KG1 (cell line): Measurements from ENCODE around the gene FIZ1.
A peak's percentile ranks its signal among the peaks of the same experiment; 100 is the strongest.

ENCODE experiments used
- DNase-seq: peaks from one replicate; lab custom pipeline; 2025; lab: John Stamatoyannopoulos, UW

Gene FIZ1

DNA sequence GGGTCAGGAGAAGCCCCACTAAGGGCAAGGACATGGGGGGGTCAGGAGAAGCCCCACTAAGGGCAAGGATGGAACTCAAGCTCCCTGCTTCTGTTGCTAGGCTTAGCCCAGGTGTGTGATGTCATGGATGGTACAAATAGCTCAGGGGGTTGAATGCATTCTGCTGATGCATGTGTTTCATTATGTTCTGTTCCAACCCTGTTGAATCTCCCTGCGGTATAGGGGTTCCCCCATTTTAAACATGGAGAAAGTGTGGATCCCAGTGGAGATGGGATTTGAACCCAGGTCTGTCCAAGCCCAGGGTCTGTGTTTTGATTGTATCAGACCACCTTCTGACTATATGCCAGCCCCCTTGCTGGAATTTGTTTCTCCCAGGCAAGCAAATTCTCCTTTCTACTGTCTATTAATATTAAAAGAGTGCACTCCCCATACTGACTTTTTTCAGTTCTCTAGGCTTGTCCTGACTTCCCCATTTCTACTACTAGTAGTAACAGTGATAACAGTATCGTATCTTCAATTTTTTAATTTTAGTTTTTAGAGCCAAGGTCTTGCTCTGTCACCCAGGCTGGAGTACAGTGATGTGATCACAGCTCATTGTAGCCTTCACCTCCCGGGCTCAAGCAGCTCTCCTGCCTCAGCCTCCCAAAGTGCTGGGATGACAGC lies 12.8 kb upstream of the FIZ1 start:
- DNase-seq = no peak

GRCh38 chr19:55611300-55611982 lies 12.1 kb upstream of the FIZ1 start:
- DNase-seq = no peak

- DNase-seq = no peak
These were observed 10.0 kb upstream of the FIZ1 start for GRCh38 chr19:55609326-55609725.

DNA sequence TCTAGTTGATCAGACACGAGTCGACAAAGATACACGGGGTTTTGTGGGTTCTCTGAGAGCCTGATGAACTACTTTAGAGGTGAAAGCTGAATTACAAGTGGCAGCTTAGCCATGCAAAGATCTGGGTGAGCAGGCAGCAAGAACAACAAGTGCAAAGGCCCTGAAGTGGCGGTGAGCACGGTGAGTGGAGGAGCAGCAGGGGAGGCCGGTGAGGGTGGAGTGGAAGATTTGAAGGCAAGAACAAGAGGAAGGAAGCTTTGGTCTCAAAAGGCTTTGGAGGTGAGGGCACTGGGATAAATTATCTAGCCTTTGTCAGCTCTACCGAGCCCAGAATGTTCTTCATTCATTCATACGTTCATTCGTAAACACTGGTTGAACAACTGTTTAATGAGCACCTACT lies 7.5 kb upstream of the FIZ1 start:
- no peak for DNase-seq

GRCh38 chr19:55606471-55606787 lies 7.1 kb upstream of the FIZ1 start:
- no peak for DNase-seq

DNA sequence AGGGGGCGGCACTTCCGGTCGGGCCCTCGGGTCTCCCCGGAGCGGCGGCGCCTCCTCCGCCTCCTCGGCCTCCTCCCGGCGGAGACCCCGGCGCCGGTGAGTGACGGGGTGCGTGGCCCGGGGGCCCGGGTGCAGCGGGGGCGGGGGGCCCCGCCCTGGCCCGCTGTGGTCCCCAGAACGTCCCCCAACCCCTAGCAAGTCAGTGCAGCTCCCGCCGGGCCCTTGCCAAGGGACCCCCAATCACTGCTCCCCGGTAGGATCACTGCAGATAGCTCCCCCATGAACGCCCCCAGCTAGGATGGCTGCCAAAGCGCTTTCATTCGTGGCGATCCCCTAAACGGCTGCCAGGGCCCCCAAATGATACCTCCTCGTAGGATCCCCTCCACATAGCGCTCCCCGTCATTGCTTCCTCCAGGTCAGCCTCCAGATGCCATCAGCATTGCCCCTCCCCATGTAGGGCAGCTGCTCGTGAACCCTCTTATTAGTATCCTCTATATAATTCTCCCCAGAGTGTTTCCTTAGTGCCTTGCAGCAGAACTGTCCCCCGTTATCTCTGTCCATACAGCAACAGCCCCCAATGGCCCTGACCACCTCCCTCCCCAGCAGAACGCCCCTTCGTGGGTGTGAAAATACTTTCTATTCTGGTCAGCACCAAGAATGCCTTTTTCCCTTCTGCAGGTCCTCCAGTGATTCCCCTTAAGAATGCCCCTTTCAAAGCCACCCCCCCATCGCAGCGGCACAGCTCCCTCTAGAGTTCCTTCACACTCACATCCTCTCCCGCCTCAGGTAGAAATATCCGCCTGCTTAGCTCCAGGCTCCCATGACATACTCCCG lies 6.5 kb upstream of the FIZ1 start, which contains the start of gene ZNF865:
Gene ZNF865, plus strand, starts transcription at position 11 of the 834 bp plus-strand sequence. CDS start 7,972 bp downstream, outside the sequence.
- peak; percentile 82 for DNase-seq

GRCh38 chr19:55605207-55605636 lies 5.9 kb upstream of the FIZ1 start:
- DNase-seq = peak; percentile 91

- DNase-seq = no peak
These were observed 4.4 kb upstream of the FIZ1 start for GRCh38 chr19:55603581-55604292.

DNA sequence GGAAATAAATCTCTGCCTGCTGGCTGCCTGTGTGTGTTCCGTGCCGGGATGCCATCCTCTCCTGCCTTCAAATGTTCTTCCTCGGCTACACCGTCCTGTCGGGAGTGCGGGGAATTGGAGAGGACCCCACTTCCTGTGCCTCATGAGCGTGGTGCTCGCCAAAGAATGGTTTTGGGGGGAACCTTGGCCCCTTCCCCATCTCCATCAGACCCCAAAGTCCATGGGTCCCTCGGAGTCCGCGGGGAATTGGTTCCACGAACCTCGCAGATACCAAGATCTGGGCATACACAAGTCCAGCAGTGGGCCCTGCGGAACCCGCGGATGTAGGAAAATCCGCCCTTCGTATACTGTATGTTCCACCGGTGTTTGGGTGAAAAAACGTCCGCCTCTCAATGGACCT lies 3.8 kb upstream of the FIZ1 start:
- DNase-seq = no peak

DNA sequence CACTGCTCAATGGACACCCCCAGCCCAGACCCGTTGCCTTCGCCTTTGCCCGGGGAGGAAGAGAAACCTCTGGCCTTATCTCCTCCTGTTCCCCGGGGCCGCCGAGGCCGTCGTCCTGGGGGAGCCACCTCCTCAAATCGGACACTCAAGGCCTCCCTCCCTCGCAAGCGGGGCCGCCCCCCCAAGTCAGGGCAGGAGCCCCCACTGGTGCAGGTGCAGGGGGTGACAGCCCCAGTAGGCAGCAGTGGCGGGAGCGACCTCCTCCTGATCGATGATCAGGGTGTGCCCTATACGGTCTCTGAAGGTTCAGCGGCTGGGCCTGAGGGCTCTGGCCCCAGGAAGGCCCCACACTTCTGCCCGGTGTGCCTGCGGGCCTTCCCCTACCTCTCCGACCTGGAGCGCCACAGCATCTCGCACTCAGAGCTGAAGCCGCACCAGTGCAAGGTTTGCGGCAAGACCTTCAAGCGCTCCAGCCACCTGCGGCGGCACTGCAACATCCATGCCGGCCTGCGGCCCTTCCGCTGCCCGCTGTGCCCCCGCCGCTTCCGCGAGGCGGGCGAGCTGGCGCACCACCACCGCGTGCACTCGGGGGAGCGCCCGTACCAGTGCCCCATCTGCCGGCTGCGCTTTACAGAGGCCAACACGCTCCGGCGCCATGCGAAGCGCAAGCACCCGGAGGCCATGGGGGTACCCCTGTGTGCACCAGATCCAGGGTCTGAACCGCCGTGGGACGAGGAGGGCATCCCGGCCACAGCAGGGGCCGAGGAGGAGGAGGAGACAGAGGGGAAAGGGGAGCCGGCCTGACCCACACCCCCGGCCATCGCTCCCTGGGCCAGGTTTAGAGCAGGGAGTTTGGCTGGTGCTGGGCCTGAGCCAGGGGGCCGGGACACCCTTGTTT lies 3.0 kb upstream of the FIZ1 start:
- no peak for DNase-seq

DNA sequence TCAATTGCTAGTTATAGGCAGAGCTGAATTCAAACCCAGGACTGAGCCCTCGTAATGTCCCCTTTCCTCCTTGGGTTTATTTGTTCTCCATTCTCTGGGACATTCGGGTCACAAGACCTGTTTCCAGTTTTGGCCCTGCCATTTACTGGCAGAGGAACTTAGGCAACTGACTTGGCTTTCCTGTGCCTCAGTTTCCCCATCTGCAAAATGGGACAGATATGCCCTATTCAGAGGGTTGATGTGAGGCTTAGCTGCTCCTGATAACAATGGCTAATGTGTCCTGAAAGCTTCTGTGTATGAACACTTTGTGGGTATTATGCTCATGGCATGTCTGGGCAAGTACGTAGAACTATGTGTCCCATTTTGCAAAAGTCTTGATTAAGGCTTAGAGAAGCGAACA lies 1.8 kb upstream of the FIZ1 start:
- DNase-seq = no peak

- DNase-seq = no peak
These were observed 1.3 kb upstream of the FIZ1 start for GRCh38 chr19:55600662-55601028.

- peak; percentile 85 for DNase-seq
These were observed 735 bp upstream of the FIZ1 start, which contains the start of gene ZNF524 for GRCh38 chr19:55599842-55600661. ZNF524 (plus strand) TSS chr19:55600288; CDS start chr19:55602113, 1,825 bp downstream.

- DNase-seq = peak; percentile 91
These were observed 424 bp downstream of the FIZ1 start for GRCh38 chr19:55598719-55599467.

- no peak for DNase-seq
These were observed 1.3 kb downstream of the FIZ1 start for GRCh38 chr19:55598034-55598433.

GRCh38 chr19:55597501-55597921 lies 1.8 kb downstream of the FIZ1 start:
- no peak for DNase-seq

- DNase-seq = no peak
These were observed 3.0 kb downstream of the FIZ1 start for GRCh38 chr19:55596304-55596703.

DNA sequence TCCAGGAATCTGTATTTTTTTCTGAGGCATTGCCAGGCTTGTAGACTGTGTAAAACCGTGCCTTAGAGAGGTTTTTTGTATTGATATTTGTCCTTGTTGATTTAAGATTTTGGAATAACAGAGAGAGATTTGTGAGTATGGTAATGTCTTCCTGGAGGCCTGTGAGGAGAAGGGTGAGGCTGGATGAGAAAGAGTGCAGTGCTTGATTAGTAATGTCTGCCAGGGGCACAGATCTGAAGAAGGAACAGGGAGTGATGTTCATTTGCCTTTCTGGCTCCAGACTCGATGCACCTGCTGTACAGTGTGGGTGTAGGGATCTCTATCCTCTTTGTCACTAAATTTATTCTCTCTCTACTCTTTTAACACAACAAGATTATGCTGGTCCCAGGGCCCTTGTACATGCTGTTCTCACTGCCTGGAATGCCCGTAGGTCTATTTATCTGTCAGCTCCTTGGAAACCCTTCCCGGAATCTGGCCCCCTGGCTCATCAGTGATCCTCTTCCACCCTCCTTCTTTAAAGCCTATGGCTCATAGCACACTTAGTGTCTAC lies 4.2 kb downstream of the FIZ1 start:
- no peak for DNase-seq

DNA sequence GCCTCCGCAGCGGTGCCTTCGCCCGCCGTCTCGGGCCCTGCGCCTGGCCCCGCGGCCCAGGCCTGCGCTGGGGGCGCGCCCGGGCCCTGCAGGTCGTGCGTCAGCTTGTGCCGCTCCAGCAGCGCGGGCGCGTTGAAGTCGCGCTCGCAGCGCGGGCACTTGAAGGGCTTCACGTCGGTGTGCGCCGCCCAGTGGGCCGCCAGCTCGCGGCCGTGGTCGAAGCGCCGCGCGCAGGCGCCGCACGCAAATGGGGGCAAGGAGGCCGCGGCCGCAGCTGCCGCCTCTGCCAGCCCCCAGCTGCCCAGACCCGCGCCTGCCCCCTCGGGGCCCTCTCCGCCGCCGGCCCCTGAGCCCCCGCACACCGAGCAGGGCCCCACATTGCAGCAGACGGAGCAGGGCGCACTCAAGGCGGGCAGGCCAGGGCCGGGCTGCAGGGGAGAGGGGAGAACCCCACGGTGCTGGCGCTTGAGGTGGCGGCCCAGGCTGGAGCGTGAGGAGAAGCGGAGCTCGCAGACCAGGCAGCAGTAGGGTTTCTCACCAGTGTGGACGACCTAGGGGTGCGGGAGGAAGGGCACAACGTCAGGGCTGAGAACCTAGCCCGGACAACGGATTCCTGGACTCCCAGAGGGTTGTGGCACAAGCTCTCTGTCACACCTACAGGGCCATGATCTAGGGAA lies 6.1 kb downstream of the FIZ1 start:
- no peak for DNase-seq
